Measurements from ENCODE around the gene NFIX. TPM values are rescaled to one million over a fixed set of nuclear protein-coding genes. Genes with fewer than 3 reads are reported as not detected.

The NFIX gene
- total and polyA plus RNA-seq, 2 donors (not counting 3 experiments of a cell fraction or from before 2014, with no cell fraction given), result 9.8 to 37.7 TPM

GRCh38 chr19:12979974-12980373 is 15.3 kb upstream of the NFIX start:
- TF ChIP-seq GATA2 (IDR thresholded peaks at IDR 0.05; ENCODE audit: insufficient read depth, insufficient read length, low read depth, low read length), result no peak
- no peak for TF ChIP-seq JUN (IDR thresholded peaks at IDR 0.05; ENCODE audit: borderline replicate concordance, insufficient read depth, insufficient read length, low read depth)
- TF ChIP-seq POLR2AphosphoS5 (IDR thresholded peaks at IDR 0.05; ENCODE audit: insufficient read depth, low read depth, low read length), result no peak
- no peak for TF ChIP-seq EZH2 (IDR thresholded peaks at IDR 0.05; ENCODE audit: borderline replicate concordance, low read depth, low read length, severe bottlenecking)
- TF ChIP-seq CTCF (IDR thresholded peaks at IDR 0.05; ENCODE audit: extremely low read depth in 1 of 2, insufficient read depth in 1 of 2, low read depth in 1 of 2, low read length in 2 of 2), result no peak
- no peak for TF ChIP-seq POLR2A (IDR thresholded peaks at IDR 0.05; ENCODE audit: low read depth, low read length)
- no peak for TF ChIP-seq MAX (IDR thresholded peaks at IDR 0.05; ENCODE audit: insufficient read depth, insufficient read length)
- no peak for TF ChIP-seq FOS (IDR thresholded peaks at IDR 0.05; ENCODE audit: borderline replicate concordance, insufficient read depth, low read length)
- no peak for TF ChIP-seq MYC (IDR thresholded peaks at IDR 0.05; ENCODE audit: low read depth, low read length)
- Histone ChIP-seq H3K4me3 (replicated peaks in 1 of 3; ENCODE audit: insufficient read depth in 1 of 3, low read depth in 1 of 3, low read length in 3 of 3) (no peak overlapping the region), H4K20me1 (replicated peaks; ENCODE audit: control insufficient read depth, extremely low read depth, insufficient read depth, low read length) (no peaks in the 10 kb centered on the region), H3K27ac (ENCODE audit: insufficient read depth, low read depth, low read length) (no peak overlapping the region), H2AFZ (ENCODE audit: low read depth, low read length) (no peak overlapping the region), H3K79me2 (ENCODE audit: control insufficient read depth, insufficient read depth, low read length) (no peaks in the 10 kb centered on the region), H3K4me2 (ENCODE audit: insufficient read depth, low read length) (no peak overlapping the region), H3K9me1 (replicated peaks; ENCODE audit: control insufficient read depth, extremely low read depth, insufficient read depth, low read length) (no peaks in the 10 kb centered on the region), H3K9ac (replicated peaks; ENCODE audit: extremely low read depth, insufficient read depth, low read length) (no peak overlapping the region), H3K36me3 (ENCODE audit: control insufficient read depth in 2 of 2, extremely low read depth in 1 of 2, insufficient read depth in 2 of 2, low read length in 2 of 2) (no peaks in the 10 kb centered on the region), H3K27me3 (ENCODE audit: control insufficient read depth in 2 of 2, insufficient read depth in 2 of 2, low read length in 2 of 2) (no peaks in the 10 kb centered on the region), H3K9me3 (replicated peaks; ENCODE audit: control insufficient read depth, insufficient read depth, low read length) (no peaks in the 10 kb centered on the region), H3K4me1 (ENCODE audit: control insufficient read depth, extremely low read depth, insufficient read depth, low read length) (peaks cover 2% of the 10 kb centered on the region)
- BruUV-seq (replicated peaks), result no TSS peak
- CTCF ChIA-PET, result interaction anchor here (1.0 to 13.4 kb wide), 9 partner anchors 15 to 298 kb away, joined by 3 to 543 read pairs (median 5); no protein-coding TSS in a partner anchor
- intact Hi-C loops (cut with micrococcal nuclease) (loop anchor here (5.0 kb wide), 1 partner anchor 172 kb away; the partner anchor contains the start of genes IER2 and STX10), dilution Hi-C loops (cut with MboI; ENCODE audit: extremely low pct_ligation_motif_present, low sequenced_read_pairs) (no loop called here)
- FAIRE-seq (no peak), DNase-seq (ENCODE audit: low read depth, low spot score) (no peak)
- POLR2A ChIA-PET, result no interaction called here

All from endothelial cell of umbilical vein (primary cell).